SK-N-SH treated with all-trans-retinoic acid at 6 μM for 48 hours (cell line): ENCODE results near the gene SPRR2D.

Experiments
- ESRRG ChIP-seq: fragments of 250-450 bp; sonication (Bioruptor Pico); IDR thresholded peaks from 2 replicates; pipeline ENCODE4 v1.6.1; 2021; ENCODE audit warnings: mild to moderate bottlenecking
- PATZ1 ChIP-seq: fragments of 250-450 bp; sonication (Bioruptor Pico); IDR thresholded peaks from 2 replicates; pipeline ENCODE4 v1.8.0; 2020; ENCODE audit warnings: mild to moderate bottlenecking, moderate library complexity, borderline replicate concordance
- ZNF8 ChIP-seq: fragments of 450-650 bp; formaldehyde crosslinking; IDR thresholded peaks from 2 replicates; pipeline ENCODE4 v1.5.0; 2020; ENCODE audit warnings: mild to moderate bottlenecking, moderate library complexity
- TF ChIP-seq, protein P1 (sequence below): fragments of 250-450 bp; sonication (Bioruptor Pico); IDR thresholded peaks from 2 replicates; pipeline ENCODE4 v1.5.1; 2020; ENCODE audit warnings: low read depth, mild to moderate bottlenecking, moderate library complexity

- no peak for TF ChIP-seq PATZ1 (CRISPR knock-in tag)
- no peak for TF ChIP-seq ZNF8 (CRISPR knock-in tag)
- no peak for TF ChIP-seq ESRRG (CRISPR knock-in tag)
- TF ChIP-seq, protein P1, sequence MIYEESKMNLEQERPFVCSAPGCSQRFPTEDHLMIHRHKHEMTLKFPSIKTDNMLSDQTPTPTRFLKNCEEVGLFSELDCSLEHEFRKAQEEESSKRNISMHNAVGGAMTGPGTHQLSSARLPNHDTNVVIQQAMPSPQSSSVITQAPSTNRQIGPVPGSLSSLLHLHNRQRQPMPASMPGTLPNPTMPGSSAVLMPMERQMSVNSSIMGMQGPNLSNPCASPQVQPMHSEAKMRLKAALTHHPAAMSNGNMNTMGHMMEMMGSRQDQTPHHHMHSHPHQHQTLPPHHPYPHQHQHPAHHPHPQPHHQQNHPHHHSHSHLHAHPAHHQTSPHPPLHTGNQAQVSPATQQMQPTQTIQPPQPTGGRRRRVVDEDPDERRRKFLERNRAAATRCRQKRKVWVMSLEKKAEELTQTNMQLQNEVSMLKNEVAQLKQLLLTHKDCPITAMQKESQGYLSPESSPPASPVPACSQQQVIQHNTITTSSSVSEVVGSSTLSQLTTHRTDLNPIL (CRISPR knock-in tag) = no peak
Observed at GRCh38 chr1:152996633-152997400, 44.1 kb downstream of the SPRR2D start.
